ENCODE data around the gene RFX3.

Gene RFX3

GRCh38 chr9:3507395-3508077 lies 18.3 kb downstream of the RFX3 start:
- no peak for DNase-seq (ENCODE audit: low read depth)
- no peak for TF ChIP-seq CTCF (conservative IDR thresholded peaks at IDR 0.05; ENCODE audit: low read depth, low read length)
- H3K4me3 ChIP-seq (ENCODE audit: low read depth, low read length): no peak overlapping the region

- no peak for TF ChIP-seq CTCF (conservative IDR thresholded peaks at IDR 0.05; ENCODE audit: low read depth, low read length)
- H3K4me3 ChIP-seq (ENCODE audit: low read depth, low read length): no peak overlapping the region
- DNase-seq (ENCODE audit: low read depth): no peak
Measured at GRCh38 chr9:3506164-3506563, 19.6 kb downstream of the RFX3 start.

- no peak for TF ChIP-seq CTCF (conservative IDR thresholded peaks at IDR 0.05; ENCODE audit: low read depth, low read length)
- H3K4me3 ChIP-seq (ENCODE audit: low read depth, low read length): no peak overlapping the region
- peak; percentile 54 for DNase-seq (ENCODE audit: low read depth)
Measured at GRCh38 chr9:3502560-3503398, 23.0 kb downstream of the RFX3 start.

GRCh38 chr9:3500044-3500443 lies 25.8 kb downstream of the RFX3 start:
- no peak overlapping the region for H3K4me3 ChIP-seq (ENCODE audit: low read depth, low read length)
- DNase-seq (ENCODE audit: low read depth): no peak
- no peak for TF ChIP-seq CTCF (conservative IDR thresholded peaks at IDR 0.05; ENCODE audit: low read depth, low read length)

- TF ChIP-seq CTCF (conservative IDR thresholded peaks at IDR 0.05; ENCODE audit: low read depth, low read length): no peak
- no peak overlapping the region for H3K4me3 ChIP-seq (ENCODE audit: low read depth, low read length)
- DNase-seq (ENCODE audit: low read depth): peak; percentile 77
Measured at GRCh38 chr9:3498691-3499090, 27.1 kb downstream of the RFX3 start.

GRCh38 chr9:3497857-3498256 lies 27.9 kb downstream of the RFX3 start:
- no peak overlapping the region for H3K4me3 ChIP-seq (ENCODE audit: low read depth, low read length)
- TF ChIP-seq CTCF (conservative IDR thresholded peaks at IDR 0.05; ENCODE audit: low read depth, low read length): no peak
- no peak for DNase-seq (ENCODE audit: low read depth)
